Heart left ventricle (tissue), 16 donors: Measurements from ENCODE around the gene RNH1. TPM values are rescaled to one million over a fixed set of nuclear protein-coding genes. Genes with fewer than 3 reads are reported as not detected.
A peak's percentile ranks its signal among the peaks of the same experiment; 100 is the strongest.

Source experiments
- ATAC-seq, 4 donors: fragments of 200-7000 bp; cut with Tn5 transposase; one replicate each; pipeline ENCODE4 v1.9.1; 2020 to 2022; ENCODE audit warnings: moderate library complexity in 4 of 4, mild to moderate bottlenecking in 3 of 4, moderate number of reproducible peaks in 1 of 4
- DNase-seq, 5 donors: peaks; one replicate each; pipeline ENCODE4 v3.0.0-alpha.2; 2020
- H3K27ac ChIP-seq, 12 donors: fragments of 200-600 bp; sonication (generic) in 4 of 12; one replicate each; pipeline versions ENCODE4 v1.5.0 to v1.8.0; 2016 to 2022; ENCODE audit warnings: mild to moderate bottlenecking in 2 of 12
- H3K27me3 ChIP-seq, 9 donors: fragments of 200-600 bp; sonication (generic) in 2 of 9; one replicate each; pipeline versions ENCODE4 v1.5.1 to v1.8.0; 2016 to 2022; ENCODE audit warnings: mild to moderate bottlenecking in 3 of 9
- H3K36me3 ChIP-seq, 9 donors: fragments of 200-600 bp; sonication (generic) in 2 of 9; one replicate each; pipeline versions ENCODE4 v1.5.0 to v1.8.0; 2018 to 2022; ENCODE audit warnings: mild to moderate bottlenecking in 2 of 9
- H3K4me1 ChIP-seq, 12 donors: fragments of 200-600 bp; sonication (generic) in 4 of 12; one replicate each; pipeline versions ENCODE4 v1.5.0 to v1.8.0; 2016 to 2022; ENCODE audit warnings: mild to moderate bottlenecking in 3 of 12
- H3K4me3 ChIP-seq, 12 donors: fragments of 200-600 bp; sonication (generic) in 4 of 12; one replicate each; pipeline versions ENCODE4 v1.5.0 to v1.8.0; 2017 to 2022; ENCODE audit warnings: mild to moderate bottlenecking in 9 of 12, moderate library complexity in 4 of 12
- H3K9me3 ChIP-seq, 12 donors: fragments of 200-600 bp; sonication (generic) in 4 of 12; one replicate each; pipeline versions ENCODE4 v1.5.0 to v1.8.0; 2016 to 2022; ENCODE audit warnings: mild to moderate bottlenecking in 1 of 12
- POLR2A ChIP-seq, 2 donors: fragments of 450-650 bp; IDR thresholded peaks; one replicate each; pipeline ENCODE4 v1.6.1; 2017; ENCODE audit warnings: antibody characterized with exemption in 2 of 2, mild to moderate bottlenecking in 2 of 2, moderate library complexity in 2 of 2
- WGBS, 4 donors: extraction: QIAGEN DNeasy Blood & Tissue Kit in 2 of 4; methylation state at CpG; one replicate each; pipeline versions ENCODE4 v1.1.5 to v1.1.7; 2013 to 2018; 5-methylcytosine and 5-hydroxymethylcytosine counted together
- intact Hi-C, 10 donors: fragments of 100-400 bp; cut with DNase I; formaldehyde crosslinking; loops; one replicate each; pipeline versions ENCODE4 v1.11.1 to v1.14.2; 2022
- polyA plus RNA-seq, 2 donors: library from polyadenylated mRNA; stranded (reverse); fragments of 200-250 nt; gene quantifications; one replicate each; pipeline ENCODE4 v1.2.3, GENCODE V29; 2013
- total RNA-seq, 9 donors: library from RNA; depleted of rRNA in 2 of 9; stranded (reverse); fragments of >200 nt in 2 of 9; fragmentation: NEBNext Ultra II Directional in 3 of 9; extraction: Animal tissue kit (Norgen Biotek cat#: 25700) in 3 of 9; gene quantifications; one replicate each; pipeline versions ENCODE4 v1.1.0 to v1.2.4, GENCODE V29; 2016 to 2023
- TF ChIP-seq, protein P1 (sequence below), 12 donors: fragments of 200-600 bp; sonication (generic) in 4 of 12; IDR thresholded peaks; one replicate each; pipeline versions ENCODE4 v1.5.0 to v1.8.0; 2018 to 2022; ENCODE audit warnings: antibody characterized with exemption in 12 of 12, mild to moderate bottlenecking in 5 of 12
- donor health status: ischemic (EF 13 %, LVEDD 7.1; RV severe dilation, severe dysfunction).
- donor health status: healthy with polysubstance abuse.
- donor health status: DM: no; HTN: yes; CAD: no.
- donor health status: DM: no; HTN: no; CAD: no.
- donor health status: ischemic (EF 25% LVEDD 6.9; RV normal size, moderate dysfunction).
- donor health status: ischemic (EF 25% LVEDD 5.7; RV mildly dilated, moderate dysfunction).
- donor health status: healthy.
- donor health status: DM: yes; HTN: yes; CAD: no.
- donor health status: ischemic (EF 35%, LVEDD 5.7; RV mildly dilated, moderate dysfunction).
- donor health status: nonischemic (EF 11% LVEDD 7.7; RV severe dilation, severe dysfunction).
- donor health status: DM: yes; HTN: yes; CAD: no.
- donor health status: PGD.
- donor health status: ischemic (EF 29% LVEDD 5.4; RV normal size, mild dysfunction).
- donor health status: nonischemic (EF 23%, LVEDD 6.1; RV moderate dilation, normal function).

RNH1 gene
- total and polyA plus RNA-seq, 11 donors: 58.2 to 247 (median 158) TPM

DNA sequence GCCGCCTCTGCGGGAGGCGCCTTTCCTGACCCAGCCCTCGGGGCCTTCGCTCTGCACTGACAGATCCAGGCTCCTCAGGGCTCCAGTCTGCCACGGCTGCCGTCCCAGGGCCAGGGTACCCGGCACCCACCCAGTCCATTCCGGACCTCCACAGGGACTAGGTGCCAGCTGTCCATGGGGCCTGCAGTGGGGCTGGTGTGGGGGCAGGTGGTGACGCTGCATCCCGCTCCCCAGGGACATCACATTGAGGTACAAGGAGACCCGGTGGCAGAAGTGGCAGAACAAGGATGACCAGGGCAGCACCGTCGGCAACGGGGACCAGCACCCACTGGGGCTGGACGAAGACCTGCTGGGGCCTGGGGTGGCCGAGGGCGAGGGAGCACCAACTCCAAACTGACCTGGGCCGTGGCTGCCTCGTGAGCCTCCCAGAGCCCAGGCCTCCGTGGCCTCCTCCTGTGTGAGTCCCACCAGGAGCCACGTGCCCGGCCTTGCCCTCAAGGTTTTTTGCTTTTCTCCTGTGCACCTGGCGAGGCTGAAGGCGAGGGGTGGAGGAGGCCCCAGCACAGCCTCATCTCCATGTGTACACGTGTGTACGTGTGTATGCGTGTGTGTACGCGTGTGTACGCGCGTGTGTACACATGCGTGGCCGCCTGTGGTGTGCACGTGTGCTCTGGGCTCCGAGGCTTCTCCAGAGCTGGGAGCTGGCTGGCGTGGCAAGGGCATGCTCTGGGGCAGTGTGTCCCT, 16.7 kb downstream of the RNH1 start:
- no peaks in the 10 kb centered on the region for H3K27me3 ChIP-seq
- no peaks in the 10 kb centered on the region for H3K9me3 ChIP-seq
- peak in 2 of 5 donors; percentile 21 to 58 for DNase-seq
- peaks cover 0 to 73% (median 44%) of the 10 kb centered on the region in 9 donors for H3K36me3 ChIP-seq
- H3K4me3 ChIP-seq: no peak overlapping the region
- TF ChIP-seq POLR2A (IDR thresholded peaks at IDR 0.05): no peak
- TF ChIP-seq, protein P1, sequence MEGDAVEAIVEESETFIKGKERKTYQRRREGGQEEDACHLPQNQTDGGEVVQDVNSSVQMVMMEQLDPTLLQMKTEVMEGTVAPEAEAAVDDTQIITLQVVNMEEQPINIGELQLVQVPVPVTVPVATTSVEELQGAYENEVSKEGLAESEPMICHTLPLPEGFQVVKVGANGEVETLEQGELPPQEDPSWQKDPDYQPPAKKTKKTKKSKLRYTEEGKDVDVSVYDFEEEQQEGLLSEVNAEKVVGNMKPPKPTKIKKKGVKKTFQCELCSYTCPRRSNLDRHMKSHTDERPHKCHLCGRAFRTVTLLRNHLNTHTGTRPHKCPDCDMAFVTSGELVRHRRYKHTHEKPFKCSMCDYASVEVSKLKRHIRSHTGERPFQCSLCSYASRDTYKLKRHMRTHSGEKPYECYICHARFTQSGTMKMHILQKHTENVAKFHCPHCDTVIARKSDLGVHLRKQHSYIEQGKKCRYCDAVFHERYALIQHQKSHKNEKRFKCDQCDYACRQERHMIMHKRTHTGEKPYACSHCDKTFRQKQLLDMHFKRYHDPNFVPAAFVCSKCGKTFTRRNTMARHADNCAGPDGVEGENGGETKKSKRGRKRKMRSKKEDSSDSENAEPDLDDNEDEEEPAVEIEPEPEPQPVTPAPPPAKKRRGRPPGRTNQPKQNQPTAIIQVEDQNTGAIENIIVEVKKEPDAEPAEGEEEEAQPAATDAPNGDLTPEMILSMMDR (IDR thresholded peaks at IDR 0.05): no peak
- intact Hi-C loops: no loop called here
- H3K27ac ChIP-seq: no peak overlapping the region
- H3K4me1 ChIP-seq: no peaks in the 10 kb centered on the region
- ATAC-seq: no peak
- 93 to 96% (median 94%) methylated on average over 31 to 38 of the region's 38 CpGs for WGBS, 4 donors

DNA sequence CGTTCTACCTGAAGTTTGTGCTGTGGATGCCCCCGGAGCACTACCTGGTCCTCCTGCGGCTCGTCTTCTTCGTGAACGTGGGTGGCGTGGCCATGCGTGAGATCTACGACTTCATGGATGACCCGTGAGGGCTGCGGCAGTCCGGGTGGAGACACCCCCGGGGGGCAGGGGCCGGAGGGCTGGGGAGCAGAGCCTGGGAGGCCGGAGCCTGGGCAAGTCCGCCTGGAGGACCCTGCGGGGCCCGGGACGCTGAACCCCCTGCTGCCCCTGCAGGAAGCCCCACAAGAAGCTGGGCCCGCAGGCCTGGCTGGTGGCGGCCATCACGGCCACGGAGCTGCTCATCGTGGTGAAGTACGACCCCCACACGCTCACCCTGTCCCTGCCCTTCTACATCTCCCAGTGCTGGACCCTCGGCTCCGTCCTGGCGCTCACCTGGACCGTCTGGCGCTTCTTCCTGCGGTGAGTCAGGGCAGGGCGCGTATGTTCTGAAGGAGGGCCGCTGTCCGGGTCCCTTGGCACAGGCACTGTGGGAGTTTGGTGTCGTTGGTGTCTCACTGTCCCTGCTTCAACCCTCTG, 17.3 kb downstream of the RNH1 start:
- 93 to 98% (median 95%) methylated on average over 24 to 37 of the region's 37 CpGs for WGBS, 4 donors
- Histone ChIP-seq H3K4me3 (no peak overlapping the region), H3K27me3 (no peaks in the 10 kb centered on the region), H3K4me1 (no peaks in the 10 kb centered on the region), H3K27ac (no peak overlapping the region), H3K9me3 (no peaks in the 10 kb centered on the region), H3K36me3 (peaks cover 0 to 66% (median 37%) of the 10 kb centered on the region in 9 donors)
- peak in 2 of 5 donors; percentile 21 to 64 for DNase-seq
- no peak for TF ChIP-seq POLR2A (IDR thresholded peaks at IDR 0.05)
- TF ChIP-seq, protein P1 (IDR thresholded peaks at IDR 0.05): no peak
- no peak for ATAC-seq
- intact Hi-C loops: no loop called here

GRCh38 chr11:488992-489391, 18.1 kb downstream of the RNH1 start:
- intact Hi-C loops: no loop called here
- ATAC-seq (no peak), DNase-seq (peak in 1 of 5 donors; percentile 58)
- no peaks in the 10 kb centered on the region for H3K27me3 ChIP-seq
- no peak overlapping the region for H3K27ac ChIP-seq
- 92 to 94% (median 93%) methylated on average over 17 to 19 of the region's 19 CpGs for whole genome bisulfite sequencing, 4 donors
- no peaks in the 10 kb centered on the region for H3K4me1 ChIP-seq
- H3K9me3 ChIP-seq: no peaks in the 10 kb centered on the region
- TF ChIP-seq, protein P1 (IDR thresholded peaks at IDR 0.05): no peak
- TF ChIP-seq POLR2A (IDR thresholded peaks at IDR 0.05): no peak
- no peak overlapping the region for H3K4me3 ChIP-seq
- peaks cover 0 to 59% (median 30%) of the 10 kb centered on the region in 9 donors for H3K36me3 ChIP-seq

DNA sequence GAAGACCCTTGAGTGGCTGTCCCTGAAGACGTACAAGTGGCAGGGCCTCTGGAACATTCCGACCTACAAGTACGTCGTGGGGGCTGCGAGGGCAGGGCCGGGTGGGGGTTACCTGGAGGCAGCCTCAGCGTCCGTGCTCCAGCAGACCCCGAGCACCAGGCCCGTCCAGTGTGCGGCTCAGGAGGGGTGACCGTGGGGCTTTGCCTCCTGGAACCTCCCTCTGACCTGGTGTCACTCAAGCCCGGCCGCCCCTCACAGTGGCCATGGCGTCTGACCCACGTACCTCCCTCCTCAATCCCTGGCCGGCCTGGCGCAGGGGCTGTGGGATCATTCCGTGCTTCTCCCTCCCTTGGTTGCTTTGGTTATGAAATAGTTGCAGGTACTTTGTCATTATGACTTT, 18.5 kb downstream of the RNH1 start:
- no peak for DNase-seq
- H3K9me3 ChIP-seq: no peaks in the 10 kb centered on the region
- no peaks in the 10 kb centered on the region for H3K27me3 ChIP-seq
- no peak overlapping the region for H3K4me3 ChIP-seq
- H3K36me3 ChIP-seq: peaks cover 0 to 55% (median 26%) of the 10 kb centered on the region in 9 donors
- TF ChIP-seq POLR2A (IDR thresholded peaks at IDR 0.05): no peak
- TF ChIP-seq, protein P1 (IDR thresholded peaks at IDR 0.05): no peak
- H3K4me1 ChIP-seq: no peaks in the 10 kb centered on the region
- WGBS, 4 donors: 93 to 96% (median 95%) methylated on average over 15 to 19 of the region's 19 CpGs
- intact Hi-C loops: no loop called here
- no peak for ATAC-seq
- H3K27ac ChIP-seq: no peak overlapping the region
